OCI-LY3 (cell line): ENCODE measurements around the gene SLC49A3.

Source experiments
- H2AFZ ChIP-seq: fragments of 200-600, 300-600 bp; shearing (Covaris generic); 2 replicates; pipeline ENCODE4 v1.6.0; 2014; ENCODE audit warnings: antibody characterized with exemption, low read depth, low read length
- H3K27ac ChIP-seq: fragments of 200-600, 300-600 bp; sonication (generic); 2 replicates; pipeline ENCODE4 v1.5.1; 2014; ENCODE audit warnings: mild to moderate bottlenecking, low read length, moderate library complexity, mixed read lengths
- H3K27me3 ChIP-seq: fragments of 200-600, 300-600 bp; sonication (generic); 2 replicates; pipeline ENCODE4 v1.6.1; 2014; ENCODE audit warnings: low read depth, low read length, mixed read lengths
- H3K36me3 ChIP-seq: fragments of 200-600, 300-600 bp; sonication (generic); replicated peaks from 2 replicates; pipeline ENCODE3; 2014; ENCODE audit warnings: low read depth, low read length, mixed read lengths
- H3K4me1 ChIP-seq: fragments of 300-600, 200-600 bp; sonication (generic); 2 replicates; pipeline ENCODE4 v1.6.1; 2014; ENCODE audit warnings: low read length, mixed read lengths
- H3K4me2 ChIP-seq: fragments of 200-600, 300-600 bp; sonication (generic); 2 replicates; pipeline ENCODE4 v1.6.1; 2014; ENCODE audit warnings: low read length, mixed read lengths
- H3K4me3 ChIP-seq: fragments of 300-600, 200-600 bp; sonication (generic); 2 replicates; pipeline ENCODE4 v1.5.1; 2014; ENCODE audit warnings: antibody characterized with exemption, mild to moderate bottlenecking, low read length, moderate library complexity
- H3K79me2 ChIP-seq: fragments of 300-600, 200-600 bp; shearing (Covaris generic); 2 replicates; pipeline ENCODE4 v1.6.1; 2014; ENCODE audit warnings: mild to moderate bottlenecking, low read length, mixed read lengths
- H3K9ac ChIP-seq: fragments of 300-600, 200-600 bp; shearing (Covaris generic); 2 replicates; pipeline ENCODE4 v1.6.0; 2014; ENCODE audit warnings: mild to moderate bottlenecking, low read length, moderate library complexity
- H3K9me3 ChIP-seq: fragments of 200-600, 300-600 bp; shearing (Covaris generic); 2 replicates; pipeline ENCODE4 v1.6.1; 2014; ENCODE audit warnings: low read length, mixed read lengths; ENCODE audit not compliant: insufficient read depth
- H4K20me1 ChIP-seq: fragments of 200-600, 300-600 bp; sonication (generic); 2 replicates; pipeline ENCODE4 v1.6.1; 2016; ENCODE audit warnings: low read length, mixed read lengths; ENCODE audit not compliant: insufficient read depth
- EZH2phosphoT487 ChIP-seq: fragments of 200-600 bp; shearing (Covaris generic); IDR thresholded peaks from 2 replicates; pipeline ENCODE4 v1.6.1; 2018; ENCODE audit warnings: antibody characterized with exemption, mixed run types, low read depth
- TF ChIP-seq, protein P1 (sequence below): fragments of 200-600, 300-600 bp; sonication (generic); IDR thresholded peaks from 2 replicates; pipeline ENCODE4 v1.5.1; 2014; ENCODE audit warnings: antibody characterized with exemption, low read length, low read depth

SLC49A3 gene

DNA sequence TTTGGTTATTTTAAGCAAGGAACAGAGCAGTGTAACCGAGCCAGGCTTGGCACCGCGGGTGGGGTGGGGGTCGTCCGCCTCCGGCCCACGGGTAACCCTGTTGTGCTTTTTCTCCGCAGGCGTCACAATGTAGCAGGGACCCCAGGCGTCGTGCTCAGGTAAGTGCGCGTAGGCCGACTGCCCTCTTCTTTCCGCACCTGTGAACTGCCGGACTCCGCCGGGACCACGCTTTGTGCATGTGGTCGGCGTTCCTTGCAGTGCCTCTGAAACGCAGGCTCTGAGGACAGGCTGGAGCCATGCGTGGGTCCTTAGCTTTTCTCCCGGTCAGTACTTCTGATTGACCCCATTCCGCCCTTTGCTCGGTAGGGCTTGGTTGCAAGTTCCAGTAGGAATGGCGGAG is 41.6 kb upstream of the SLC49A3 start:
- H3K4me3 ChIP-seq: no peak overlapping the region
- H3K27ac ChIP-seq: no peak overlapping the region
- H4K20me1 ChIP-seq: peaks cover 29% of the 10 kb centered on the region
- no peak overlapping the region for H3K4me2 ChIP-seq
- no peak overlapping the region for H2AFZ ChIP-seq
- H3K4me1 ChIP-seq: no peaks in the 10 kb centered on the region
- H3K9me3 ChIP-seq: no peaks in the 10 kb centered on the region
- peaks cover 38% of the 10 kb centered on the region for H3K36me3 ChIP-seq
- H3K27me3 ChIP-seq: no peaks in the 10 kb centered on the region
- H3K79me2 ChIP-seq: peaks cover 39% of the 10 kb centered on the region
- H3K9ac ChIP-seq: no peak overlapping the region
- no peak for TF ChIP-seq EZH2phosphoT487
- TF ChIP-seq, protein P1, sequence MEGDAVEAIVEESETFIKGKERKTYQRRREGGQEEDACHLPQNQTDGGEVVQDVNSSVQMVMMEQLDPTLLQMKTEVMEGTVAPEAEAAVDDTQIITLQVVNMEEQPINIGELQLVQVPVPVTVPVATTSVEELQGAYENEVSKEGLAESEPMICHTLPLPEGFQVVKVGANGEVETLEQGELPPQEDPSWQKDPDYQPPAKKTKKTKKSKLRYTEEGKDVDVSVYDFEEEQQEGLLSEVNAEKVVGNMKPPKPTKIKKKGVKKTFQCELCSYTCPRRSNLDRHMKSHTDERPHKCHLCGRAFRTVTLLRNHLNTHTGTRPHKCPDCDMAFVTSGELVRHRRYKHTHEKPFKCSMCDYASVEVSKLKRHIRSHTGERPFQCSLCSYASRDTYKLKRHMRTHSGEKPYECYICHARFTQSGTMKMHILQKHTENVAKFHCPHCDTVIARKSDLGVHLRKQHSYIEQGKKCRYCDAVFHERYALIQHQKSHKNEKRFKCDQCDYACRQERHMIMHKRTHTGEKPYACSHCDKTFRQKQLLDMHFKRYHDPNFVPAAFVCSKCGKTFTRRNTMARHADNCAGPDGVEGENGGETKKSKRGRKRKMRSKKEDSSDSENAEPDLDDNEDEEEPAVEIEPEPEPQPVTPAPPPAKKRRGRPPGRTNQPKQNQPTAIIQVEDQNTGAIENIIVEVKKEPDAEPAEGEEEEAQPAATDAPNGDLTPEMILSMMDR: no peak

DNA sequence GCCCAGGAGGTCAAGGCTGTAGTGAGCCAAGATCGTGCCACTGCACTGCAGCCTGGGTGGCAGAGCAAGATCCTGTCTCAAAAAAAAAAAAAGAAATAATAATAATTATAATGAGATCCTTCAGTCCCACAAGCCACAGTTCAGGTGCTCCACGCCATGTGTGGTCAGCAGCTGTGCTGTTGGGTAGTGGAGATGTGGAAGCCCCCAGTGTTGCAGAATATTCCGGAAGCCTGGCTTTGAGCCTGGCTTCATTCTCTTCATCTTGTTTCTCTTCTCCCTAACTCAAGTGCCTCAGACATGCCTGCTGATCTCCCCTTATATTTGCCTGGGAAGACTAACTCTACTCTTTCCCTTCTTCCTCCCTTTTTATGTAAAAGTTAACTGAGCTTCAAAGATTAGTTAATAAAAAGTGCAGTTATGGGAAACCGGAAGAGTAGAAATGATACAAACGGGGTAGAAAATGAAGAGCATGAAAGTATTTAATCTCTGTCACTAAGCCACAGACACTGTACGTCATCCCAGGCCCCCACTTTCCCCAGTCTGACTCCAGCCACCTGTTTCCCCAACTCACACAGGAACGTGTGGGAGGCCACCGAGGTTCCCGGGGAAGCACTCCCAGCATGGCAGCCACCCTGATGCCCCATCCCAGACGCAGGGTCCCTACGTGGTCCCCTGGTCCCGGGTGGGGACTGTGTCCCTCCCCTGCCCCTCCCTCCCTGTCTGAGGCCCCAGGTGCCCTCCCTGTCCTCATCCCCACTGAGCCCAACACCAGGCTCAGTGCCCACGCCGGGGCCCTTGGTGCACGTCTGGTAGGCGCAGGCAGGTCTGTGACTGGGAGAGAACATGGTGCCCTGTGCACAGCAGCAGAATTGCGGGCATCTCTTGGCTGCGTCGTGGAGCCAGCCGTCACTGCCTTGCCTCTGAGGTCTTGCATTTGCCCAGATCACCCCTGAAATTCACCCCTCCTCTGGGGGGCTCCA is 40.7 kb upstream of the SLC49A3 start:
- no peaks in the 10 kb centered on the region for H3K27me3 ChIP-seq
- peaks cover 31% of the 10 kb centered on the region for H3K36me3 ChIP-seq
- TF ChIP-seq, protein P1: no peak
- no peak for TF ChIP-seq EZH2phosphoT487
- H3K9ac ChIP-seq: no peak overlapping the region
- no peaks in the 10 kb centered on the region for H3K9me3 ChIP-seq
- peaks cover 34% of the 10 kb centered on the region for H4K20me1 ChIP-seq
- H3K27ac ChIP-seq: no peak overlapping the region
- no peak overlapping the region for H3K4me2 ChIP-seq
- H3K79me2 ChIP-seq: peaks cover 48% of the 10 kb centered on the region
- H2AFZ ChIP-seq: no peak overlapping the region
- H3K4me3 ChIP-seq: no peak overlapping the region
- H3K4me1 ChIP-seq: no peaks in the 10 kb centered on the region

DNA sequence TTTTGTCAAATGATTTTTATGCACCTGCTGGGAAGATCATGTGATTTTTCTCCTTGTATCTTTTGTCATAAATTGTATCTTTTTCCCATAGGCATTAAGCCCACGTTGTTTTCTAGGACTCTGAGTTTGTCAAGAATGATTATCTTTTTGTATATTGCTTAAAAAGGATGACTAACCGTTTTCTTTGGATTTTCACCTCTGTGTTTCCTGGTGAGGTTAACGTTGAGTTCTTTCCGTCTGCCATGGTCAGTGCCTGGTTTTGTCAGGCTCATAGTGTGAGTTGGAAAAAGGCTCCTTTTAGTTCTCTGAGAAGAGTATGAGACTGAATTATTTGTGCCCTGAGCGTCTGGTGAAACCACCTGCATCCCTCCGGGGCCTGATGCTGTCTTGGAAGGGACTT is 38.6 kb upstream of the SLC49A3 start:
- H3K79me2 ChIP-seq: peaks cover 66% of the 10 kb centered on the region
- H3K4me2 ChIP-seq: no peak overlapping the region
- no peaks in the 10 kb centered on the region for H3K4me1 ChIP-seq

DNA sequence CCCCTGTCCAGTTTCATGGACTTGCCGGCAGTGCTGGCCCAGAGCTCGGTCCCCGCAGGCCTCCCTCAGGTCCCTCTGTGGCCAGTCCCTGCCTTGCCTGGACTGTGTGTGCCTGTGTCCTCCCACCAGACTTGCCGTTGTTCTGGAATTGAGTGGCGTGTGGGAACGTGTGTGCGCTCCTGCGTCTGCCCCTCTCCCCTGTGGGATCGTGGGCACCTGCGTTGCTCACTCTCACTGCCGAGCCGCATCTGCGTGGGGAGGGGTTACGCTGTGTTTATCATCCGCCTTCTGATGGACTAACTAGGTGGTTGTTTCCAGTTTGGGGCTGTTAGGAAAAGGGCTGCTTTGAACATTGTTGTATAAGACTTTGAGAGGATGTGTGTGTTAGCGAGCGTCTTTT is 37.9 kb upstream of the SLC49A3 start:
- H3K27me3 ChIP-seq: no peaks in the 10 kb centered on the region
- TF ChIP-seq, protein P1: no peak
- TF ChIP-seq EZH2phosphoT487: no peak
- peaks cover 71% of the 10 kb centered on the region for H3K79me2 ChIP-seq
- peaks cover 41% of the 10 kb centered on the region for H4K20me1 ChIP-seq
- no peak overlapping the region for H3K27ac ChIP-seq
- H3K4me3 ChIP-seq: no peak overlapping the region
- H3K9ac ChIP-seq: no peak overlapping the region
- no peak overlapping the region for H3K4me2 ChIP-seq
- H3K9me3 ChIP-seq: no peaks in the 10 kb centered on the region
- H2AFZ ChIP-seq: no peak overlapping the region
- H3K36me3 ChIP-seq: peaks cover 25% of the 10 kb centered on the region
- H3K4me1 ChIP-seq: no peaks in the 10 kb centered on the region

More for the DNA sequence above, 38.6 kb upstream of the SLC49A3 start:
- H3K27me3 ChIP-seq: no peaks in the 10 kb centered on the region
- no peaks in the 10 kb centered on the region for H3K9me3 ChIP-seq
- no peak overlapping the region for H3K9ac ChIP-seq
- H3K4me3 ChIP-seq: no peak overlapping the region
- peaks cover 41% of the 10 kb centered on the region for H4K20me1 ChIP-seq
- peaks cover 23% of the 10 kb centered on the region for H3K36me3 ChIP-seq
- TF ChIP-seq, protein P1: no peak
- TF ChIP-seq EZH2phosphoT487: no peak
- no peak overlapping the region for H3K27ac ChIP-seq
- no peak overlapping the region for H2AFZ ChIP-seq
